ENCODE data around the gene MMS22L. TPM values are rescaled to one million over a fixed set of nuclear protein-coding genes. Genes with fewer than 3 reads are reported as not detected.

MMS22L gene
- total and polyA plus RNA-seq, 10 of the 15 experiments (the other 5 are each of a cell fraction or from before 2014, with no cell fraction given) = 5.0 to 33.9 (median 18.7) TPM

DNA sequence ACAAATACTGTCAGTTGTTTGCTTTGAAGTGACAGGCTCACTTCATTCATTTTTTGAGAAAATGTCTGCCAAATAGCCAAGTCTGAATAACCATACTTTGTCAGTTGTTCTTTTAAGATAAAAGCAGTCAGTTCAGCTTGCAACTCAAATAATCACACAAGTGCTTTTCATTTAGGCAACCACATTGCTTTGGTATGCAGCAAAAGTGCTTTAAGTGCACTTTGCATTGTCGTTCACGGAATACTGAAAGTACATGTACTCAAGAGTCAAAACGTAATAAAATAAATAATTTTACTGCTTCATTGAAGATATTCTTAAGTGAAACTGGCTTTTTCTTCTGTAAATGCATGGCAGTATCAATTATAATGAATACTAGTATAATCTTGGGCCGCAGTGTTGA lies 107.2 kb downstream of the MMS22L start (continued):
- TF ChIP-seq, protein P1, sequence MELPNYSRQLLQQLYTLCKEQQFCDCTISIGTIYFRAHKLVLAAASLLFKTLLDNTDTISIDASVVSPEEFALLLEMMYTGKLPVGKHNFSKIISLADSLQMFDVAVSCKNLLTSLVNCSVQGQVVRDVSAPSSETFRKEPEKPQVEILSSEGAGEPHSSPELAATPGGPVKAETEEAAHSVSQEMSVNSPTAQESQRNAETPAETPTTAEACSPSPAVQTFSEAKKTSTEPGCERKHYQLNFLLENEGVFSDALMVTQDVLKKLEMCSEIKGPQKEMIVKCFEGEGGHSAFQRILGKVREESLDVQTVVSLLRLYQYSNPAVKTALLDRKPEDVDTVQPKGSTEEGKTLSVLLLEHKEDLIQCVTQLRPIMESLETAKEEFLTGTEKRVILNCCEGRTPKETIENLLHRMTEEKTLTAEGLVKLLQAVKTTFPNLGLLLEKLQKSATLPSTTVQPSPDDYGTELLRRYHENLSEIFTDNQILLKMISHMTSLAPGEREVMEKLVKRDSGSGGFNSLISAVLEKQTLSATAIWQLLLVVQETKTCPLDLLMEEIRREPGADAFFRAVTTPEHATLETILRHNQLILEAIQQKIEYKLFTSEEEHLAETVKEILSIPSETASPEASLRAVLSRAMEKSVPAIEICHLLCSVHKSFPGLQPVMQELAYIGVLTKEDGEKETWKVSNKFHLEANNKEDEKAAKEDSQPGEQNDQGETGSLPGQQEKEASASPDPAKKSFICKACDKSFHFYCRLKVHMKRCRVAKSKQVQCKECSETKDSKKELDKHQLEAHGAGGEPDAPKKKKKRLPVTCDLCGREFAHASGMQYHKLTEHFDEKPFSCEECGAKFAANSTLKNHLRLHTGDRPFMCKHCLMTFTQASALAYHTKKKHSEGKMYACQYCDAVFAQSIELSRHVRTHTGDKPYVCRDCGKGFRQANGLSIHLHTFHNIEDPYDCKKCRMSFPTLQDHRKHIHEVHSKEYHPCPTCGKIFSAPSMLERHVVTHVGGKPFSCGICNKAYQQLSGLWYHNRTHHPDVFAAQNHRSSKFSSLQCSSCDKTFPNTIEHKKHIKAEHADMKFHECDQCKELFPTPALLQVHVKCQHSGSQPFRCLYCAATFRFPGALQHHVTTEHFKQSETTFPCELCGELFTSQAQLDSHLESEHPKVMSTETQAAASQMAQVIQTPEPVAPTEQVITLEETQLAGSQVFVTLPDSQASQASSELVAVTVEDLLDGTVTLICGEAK (IDR thresholded peaks at IDR 0.05; ENCODE audit: borderline replicate concordance) = no peak

DNA sequence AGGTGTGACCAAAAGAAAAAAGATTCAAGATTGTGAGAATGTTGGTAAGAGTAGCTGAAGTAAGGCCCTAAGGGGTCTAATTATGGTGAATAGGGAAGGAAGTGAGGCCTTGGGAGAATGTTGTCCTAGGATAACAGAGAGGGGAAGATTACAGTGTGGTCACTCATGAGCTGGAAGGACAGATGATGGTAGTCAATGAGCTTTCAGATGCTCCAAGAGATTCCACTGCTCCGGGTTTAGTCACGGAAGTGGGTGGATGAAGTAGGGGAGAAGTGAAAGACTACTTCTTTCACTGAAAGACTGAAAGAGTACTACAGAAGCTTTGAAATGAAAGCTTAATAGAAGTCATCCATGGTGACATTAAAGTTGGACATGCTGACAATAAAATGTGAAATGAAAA lies 108.5 kb downstream of the MMS22L start:
- no peak for DNase-seq (ENCODE audit: low read depth, low spot score)
- H3K79me2 ChIP-seq (ENCODE audit: control insufficient read depth, insufficient read depth, low read length) = no peaks in the 10 kb centered on the region
- intact Hi-C loops (cut with micrococcal nuclease; ENCODE audit: unreplicated experiment) (no loop called here), in situ Hi-C loops (cut with MboI) (no loop called here)
- no peaks in the 10 kb centered on the region for H3K9me3 ChIP-seq (replicated peaks; ENCODE audit: control insufficient read depth, insufficient read depth, low read length)
- no peaks in the 10 kb centered on the region for H4K20me1 ChIP-seq (ENCODE audit: control insufficient read depth, insufficient read depth)
- ChIA-PET RAD21 (ENCODE audit: unreplicated experiment) (interaction anchor here (1.3 kb wide), 1 partner anchor 10 kb away, joined by 4 read pairs; no protein-coding TSS in a partner anchor), POLR2A (no interaction called here), SMC1A (ENCODE audit: uncharacterized antibody, unreplicated experiment) (interaction anchor here (1.1 to 1.3 kb wide), 2 partner anchors 10 to 12 kb away, joined by 4 read pairs; no protein-coding TSS in a partner anchor), CTCF (interaction anchor here (1.0 to 2.1 kb wide), 5 partner anchors 10 to 116 kb away, joined by 3 to 9 read pairs (median 3); no protein-coding TSS in a partner anchor)
- no peak overlapping the region for H3K4me2 ChIP-seq (ENCODE audit: control insufficient read depth, insufficient read depth)
- no peak overlapping the region for H3K4me3 ChIP-seq
- H3K36me3 ChIP-seq (ENCODE audit: control insufficient read depth in 2 of 2, insufficient read depth in 2 of 2, low read length in 1 of 2) = peaks cover 0 to 3% of the 10 kb centered on the region in 2 experiments; a peak in 3 of 4 replicates
- no peak overlapping the region for H3K9ac ChIP-seq (ENCODE audit: control insufficient read depth, insufficient read depth, low read length)
- ATAC-seq = no peak
- H2AFZ ChIP-seq (ENCODE audit: control insufficient read depth, low read depth, low read length) = no peak overlapping the region
- no peaks in the 10 kb centered on the region for H3K4me1 ChIP-seq (ENCODE audit: control insufficient read depth, insufficient read depth, low read length)
- no peak for TF ChIP-seq ZNF274 (IDR thresholded peaks at IDR 0.05; ENCODE audit: insufficient read depth, insufficient read length)
- no peak for TF ChIP-seq SMC3 (IDR thresholded peaks at IDR 0.05; ENCODE audit: borderline replicate concordance, low read length)
- no peak for TF ChIP-seq SIN3A (IDR thresholded peaks at IDR 0.05; ENCODE audit: low read depth, low read length)
- no peak for TF ChIP-seq NR2F1 (conservative IDR thresholded peaks at IDR 0.05)
- BruUV-seq (replicated peaks) = no TSS peak
- H3K27ac ChIP-seq (ENCODE audit: control insufficient read depth, insufficient read depth) = no peak overlapping the region
- FAIRE-seq = no peak
- 100% methylated on average over 2 of the region's 2 CpGs for whole genome bisulfite sequencing (ENCODE audit: insufficient coverage, insufficient replicate concordance, low lambda C conversion rate, missing lambda C conversion rate)
- no peaks in the 10 kb centered on the region for H3K27me3 ChIP-seq (replicated peaks in 1 of 2; ENCODE audit: control insufficient read depth in 2 of 2, insufficient read depth in 2 of 2, low read length in 1 of 2)
